HCT116 (cell line): ENCODE measurements around the gene RIT1. TPM values are rescaled to one million over a fixed set of nuclear protein-coding genes. Genes with fewer than 3 reads are reported as not detected.

Experiments
- ATAC-seq: fragments of 200-7000 bp; cut with Tn5 transposase; 2 replicates; pipeline ENCODE4 v1.9.1; 2020; ENCODE audit warnings: mild to moderate bottlenecking, moderate library complexity
- BruUV-seq: library from RNA; stranded (reverse); fragments of 400-500 nt; replicated peaks from 2 replicates; lab custom pipeline; 2021; lab: Mats Ljungman, UMichigan
- CTCF ChIA-PET: fragments of 300-600 bp; sonication (Branson Sonifier 250); formaldehyde crosslinking; loops from one replicate; lab custom pipeline; 2021; ENCODE audit warnings: antibody characterized with exemption; lab: Charles Lee
- POLR2A ChIA-PET: fragments of 300-600, 350-600 bp; sonication (Branson Sonifier 250); formaldehyde crosslinking; loops from one replicate; lab custom pipeline; 2021; ENCODE audit warnings: antibody characterized with exemption; lab: Charles Lee
- RAD21 ChIA-PET, 2 experiments: fragments of 300-600 bp; sonication (Branson Sonifier 250); formaldehyde crosslinking; loops; one replicate each; lab custom pipeline; 2023; ENCODE audit warnings: low total read pairs in 2 of 2; ENCODE audit not compliant: uncharacterized antibody in 2 of 2, unreplicated experiment in 2 of 2, low non-redundant PET in 1 of 2; lab: Charles Lee
- DNase-seq: peaks from one replicate; pipeline ENCODE4 v3.0.0-alpha.2; 2010; ENCODE audit warnings: low read depth, low spot score
- H2AFZ ChIP-seq: fragments of 200-600 bp; shearing (Covaris generic), sonication (generic); 2 replicates; pipeline ENCODE4 v1.6.1; 2017; ENCODE audit warnings: low read depth, mixed run types, mixed read lengths, antibody characterized with exemption, low read length; ENCODE audit not compliant: poor library complexity, severe bottlenecking
- H3K27ac ChIP-seq: 2 replicates; pipeline ENCODE4 v1.5.1; 2012; ENCODE audit warnings: low read depth, low read length
- H3K27me3 ChIP-seq: fragments of 200-600 bp; sonication (generic); 2 replicates; pipeline ENCODE4 v1.6.1; 2016; ENCODE audit warnings: mixed run types, low read length, mixed read lengths; ENCODE audit not compliant: insufficient read depth
- H3K36me3 ChIP-seq, 2 experiments: fragments of 200-500 bp in 1 of 2; fragments of 200-600 bp in 1 of 2; sonication (Bioruptor generic) in 1 of 2; sonication (generic) in 1 of 2; 2 replicates each; pipeline versions ENCODE4 v1.5.1 to v1.6.1; 2014 to 2016; ENCODE audit warnings: low read length in 2 of 2, inconsistent platforms in 1 of 2, mixed read lengths in 1 of 2, mixed run types in 1 of 2; ENCODE audit not compliant: insufficient read depth in 2 of 2, control insufficient read depth in 1 of 2
- H3K4me1 ChIP-seq, 2 experiments: fragments of 200-600 bp in 1 of 2; sonication (generic) in 1 of 2; 2 replicates each; pipeline versions ENCODE4 v1.5.1 to v1.6.1; 2012 to 2017; ENCODE audit warnings: low read length in 2 of 2, inconsistent platforms in 1 of 2, mild to moderate bottlenecking in 1 of 2, mixed read lengths in 1 of 2, mixed run types in 1 of 2, moderate library complexity in 1 of 2; ENCODE audit not compliant: insufficient read depth in 2 of 2, control insufficient read depth in 1 of 2
- H3K4me2 ChIP-seq: fragments of 200-600 bp; sonication (generic); 2 replicates; pipeline ENCODE4 v1.6.1; 2017; ENCODE audit warnings: mixed run types, low read length, mixed read lengths
- H3K4me3 ChIP-seq, 2 experiments: fragments of 200-600 bp in 1 of 2; sonication (generic) in 1 of 2; replicated peaks in 1 of 2; 2 replicates each; pipeline ENCODE4 v1.5.1; 2011 to 2016; ENCODE audit warnings: low read length in 2 of 2, control low read depth in 1 of 2, low read depth in 1 of 2, mild to moderate bottlenecking in 1 of 2, mixed read lengths in 1 of 2, mixed run types in 1 of 2
- H3K79me2 ChIP-seq: fragments of 200-600 bp; sonication (generic); 2 replicates; pipeline ENCODE4 v1.6.1; 2017; ENCODE audit warnings: mild to moderate bottlenecking, mixed run types, low read length, moderate library complexity, mixed read lengths; ENCODE audit not compliant: insufficient read depth
- H3K9ac ChIP-seq: fragments of 200-600 bp; sonication (generic); 2 replicates; pipeline ENCODE4 v1.6.1; 2016; ENCODE audit warnings: low read length, mixed read lengths
- H3K9me2 ChIP-seq: fragments of 200-600 bp; sonication (generic), shearing (Covaris generic); 2 replicates; pipeline ENCODE4 v1.6.1; 2017; ENCODE audit warnings: mixed run types, mild to moderate bottlenecking, moderate library complexity; ENCODE audit not compliant: insufficient read depth
- H3K9me3 ChIP-seq, 2 experiments: fragments of 200-500 bp in 1 of 2; fragments of 200-600 bp in 1 of 2; sonication (Bioruptor generic) in 1 of 2; sonication (generic) in 1 of 2; 2 replicates each; pipeline ENCODE4 v1.6.1; 2014 to 2017; ENCODE audit warnings: low read length in 2 of 2, mixed read lengths in 2 of 2, inconsistent platforms in 1 of 2, low read depth in 1 of 2, mild to moderate bottlenecking in 1 of 2, mixed run types in 1 of 2, moderate library complexity in 1 of 2; ENCODE audit not compliant: control insufficient read depth in 1 of 2, insufficient read depth in 1 of 2
- H4K20me1 ChIP-seq: fragments of 200-600 bp; sonication (generic), shearing (Covaris generic); 2 replicates; pipeline ENCODE4 v1.6.1; 2017; ENCODE audit warnings: mixed run types, mild to moderate bottlenecking, moderate library complexity; ENCODE audit not compliant: insufficient read depth
- ATF3 ChIP-seq: IDR thresholded peaks from 2 replicates; pipeline ENCODE4 v1.6.1; 2012
- CEBPB ChIP-seq: IDR thresholded peaks from 2 replicates; pipeline ENCODE4 v1.6.1; 2012; ENCODE audit warnings: low read depth
- ELF1 ChIP-seq: IDR thresholded peaks from 2 replicates; pipeline ENCODE4 v1.6.1; 2012; ENCODE audit warnings: low read depth, borderline replicate concordance
- FOSL1 ChIP-seq: IDR thresholded peaks from 2 replicates; pipeline ENCODE4 v1.6.1; 2012; ENCODE audit warnings: low read depth
- JUND ChIP-seq: IDR thresholded peaks from 2 replicates; pipeline ENCODE4 v1.6.1; 2012
- MAX ChIP-seq: IDR thresholded peaks from 2 replicates; pipeline ENCODE4 v1.6.1; 2012
- REST ChIP-seq: IDR thresholded peaks from 2 replicates; pipeline ENCODE4 v1.6.1; 2012; ENCODE audit warnings: low read depth
- SP1 ChIP-seq: IDR thresholded peaks from 2 replicates; pipeline ENCODE4 v1.6.1; 2012; ENCODE audit warnings: low read depth
- SRF ChIP-seq: IDR thresholded peaks from 2 replicates; pipeline ENCODE4 v1.6.1; 2012; ENCODE audit warnings: low read depth
- TCF7L2 ChIP-seq: IDR thresholded peaks from 2 replicates; pipeline ENCODE4 v1.7.0; 2011; ENCODE audit warnings: borderline replicate concordance, inconsistent platforms; ENCODE audit not compliant: insufficient read depth, insufficient read length; ENCODE audit errors: extremely low read depth
- YY1 ChIP-seq: IDR thresholded peaks from 2 replicates; pipeline ENCODE4 v1.6.1; 2011; ENCODE audit warnings: low read length, low read depth, moderate library complexity, mild to moderate bottlenecking; ENCODE audit not compliant: insufficient replicate concordance; ENCODE audit errors: extremely low read depth
- intact Hi-C: fragments of 100-400 bp; cut with micrococcal nuclease; formaldehyde crosslinking; loops from 2 replicates; pipeline ENCODE4 v1.10.0; 2022
- total RNA-seq: library from RNA; stranded (reverse); gene quantifications from one replicate; pipeline ENCODE4 v1.2.1, GENCODE V29; 2021; ENCODE audit not compliant: unreplicated experiment

Gene RIT1
- total RNA-seq, 1 experiment from 2014 or later, result 10.2 TPM

DNA sequence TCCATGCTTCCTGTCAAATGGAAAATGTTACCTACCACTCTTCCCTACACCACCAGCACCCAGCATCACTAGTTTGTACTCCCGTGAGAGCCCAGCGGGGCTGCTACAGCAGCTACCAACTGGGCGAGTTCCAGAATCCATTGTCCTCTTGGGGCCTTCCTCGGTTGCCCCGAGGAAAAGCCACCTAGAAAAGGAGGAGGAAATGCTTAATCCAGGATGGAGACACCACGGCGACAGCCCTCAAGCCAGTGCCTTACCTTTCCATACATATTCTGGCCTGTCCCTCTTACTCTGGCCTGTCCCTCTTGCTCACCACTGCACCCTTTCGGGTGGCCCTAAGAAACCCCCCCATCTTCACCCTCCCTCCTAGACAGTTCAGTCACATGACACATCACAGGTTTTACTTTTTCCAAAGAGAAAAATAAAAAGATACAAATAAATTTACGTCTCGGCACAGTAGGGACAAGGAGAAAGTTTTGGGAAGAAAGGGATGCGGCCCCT lies 478 bp downstream of the RIT1 start:
- Histone ChIP-seq H3K9me2 (no peaks in the 10 kb centered on the region), H3K4me3 (no peak overlapping the region), H3K79me2 (peaks cover 14% of the 10 kb centered on the region; the same call in 1 of the 2 replicates), H3K27me3 (no peaks in the 10 kb centered on the region), H3K9ac (no peak overlapping the region), H4K20me1 (peaks cover 8% of the 10 kb centered on the region; the same call in 1 of the 2 replicates), H3K27ac (no peak overlapping the region), H3K36me3 (peaks cover 48 to 65% of the 10 kb centered on the region in 2 experiments), H3K4me1 (peaks cover 0 to 23% of the 10 kb centered on the region in 2 experiments; a peak in 2 of 4 replicates), H3K4me2 (no peak overlapping the region), H3K9me3 (no peaks in the 10 kb centered on the region), H2AFZ (no peak overlapping the region)
- CTCF ChIA-PET, result no interaction called here
- RAD21 ChIA-PET, result no interaction called here
- intact Hi-C loops, result no loop called here
- ATAC-seq, result peak; percentile 44
- POLR2A ChIA-PET, result no interaction called here
- DNase-seq, result no peak
- TF ChIP-seq CEBPB, result no peak
- TF ChIP-seq ATF3, result no peak
- no peak for TF ChIP-seq MAX
- TF ChIP-seq YY1, result no peak
- TF ChIP-seq SRF, result no peak
- no peak for TF ChIP-seq ELF1
- TF ChIP-seq SP1, result no peak
- no peak for TF ChIP-seq REST
- TF ChIP-seq JUND, result no peak
- TF ChIP-seq TCF7L2, result no peak
- no peak for TF ChIP-seq FOSL1
- BruUV-seq, result no TSS peak
